Activated T-helper 1 cell treated with anti-CD3 and anti-CD28 coated beads, Interleukin-12 subunit alpha, Interleukin-12 subunit beta, Interleukin-2, Interleukin-4 antibody, amounts not matched to agents 30 ng/mL and 10 ng/mL and 1 ng/mL, durations not matched to agents 14 hours and 24 hours and 36 hours (primary cell): Measurements from ENCODE around the gene RFX8. TPM values are rescaled to one million over a fixed set of nuclear protein-coding genes. Genes with fewer than 3 reads are reported as not detected.
A peak's percentile ranks its signal among the peaks of the same experiment; 100 is the strongest.

Experiments used
- DNase-seq: peaks from one replicate; pipeline ENCODE4 v3.0.0; 2021; ENCODE audit warnings: low spot score
- H3K27ac Mint-ChIP-seq: one replicate; pipeline ENCODE4 v1.8.0; 2021; ENCODE audit warnings: mild to moderate bottlenecking, mixed read lengths
- H3K27me3 Mint-ChIP-seq: one replicate; pipeline ENCODE4 v1.8.0; 2022; ENCODE audit warnings: mild to moderate bottlenecking, moderate library complexity, mixed read lengths; ENCODE audit not compliant: insufficient read depth
- H3K36me3 Mint-ChIP-seq: one replicate; pipeline ENCODE4 v1.8.0; 2021; ENCODE audit warnings: low read depth, mixed read lengths
- H3K4me1 Mint-ChIP-seq: one replicate; pipeline ENCODE4 v1.8.0; 2021; ENCODE audit warnings: low read depth, mixed read lengths
- H3K4me3 Mint-ChIP-seq: one replicate; pipeline ENCODE4 v1.8.0; 2021; ENCODE audit warnings: mild to moderate bottlenecking, moderate library complexity, mixed read lengths
- H3K9me3 Mint-ChIP-seq: one replicate; pipeline ENCODE4 v1.8.0; 2021; ENCODE audit warnings: mixed read lengths
- intact Hi-C: fragments of 100-400 bp; cut with micrococcal nuclease; formaldehyde crosslinking; loops from one replicate; pipeline ENCODE4 v1.15.1; 2024
- total RNA-seq: library from RNA; stranded (reverse); gene quantifications from 2 replicates; pipeline ENCODE4 v1.2.3, GENCODE V29; 2022

RFX8 gene
- total RNA-seq, 1 donor from 2014 or later, result 0.78 TPM

GRCh38 chr2:101375653-101376052 is 99.3 kb downstream of the RFX8 start:
- intact Hi-C loops, result no loop called here
- peaks cover 15% of the 10 kb centered on the region for H3K27me3 Mint-ChIP-seq
- peaks cover 7% of the 10 kb centered on the region for H3K36me3 Mint-ChIP-seq
- peaks cover 10% of the 10 kb centered on the region for H3K4me1 Mint-ChIP-seq
- no peak for DNase-seq
- H3K9me3 Mint-ChIP-seq, result peaks cover 13% of the 10 kb centered on the region
- no peak overlapping the region for H3K27ac Mint-ChIP-seq
- no peak overlapping the region for H3K4me3 Mint-ChIP-seq

DNA sequence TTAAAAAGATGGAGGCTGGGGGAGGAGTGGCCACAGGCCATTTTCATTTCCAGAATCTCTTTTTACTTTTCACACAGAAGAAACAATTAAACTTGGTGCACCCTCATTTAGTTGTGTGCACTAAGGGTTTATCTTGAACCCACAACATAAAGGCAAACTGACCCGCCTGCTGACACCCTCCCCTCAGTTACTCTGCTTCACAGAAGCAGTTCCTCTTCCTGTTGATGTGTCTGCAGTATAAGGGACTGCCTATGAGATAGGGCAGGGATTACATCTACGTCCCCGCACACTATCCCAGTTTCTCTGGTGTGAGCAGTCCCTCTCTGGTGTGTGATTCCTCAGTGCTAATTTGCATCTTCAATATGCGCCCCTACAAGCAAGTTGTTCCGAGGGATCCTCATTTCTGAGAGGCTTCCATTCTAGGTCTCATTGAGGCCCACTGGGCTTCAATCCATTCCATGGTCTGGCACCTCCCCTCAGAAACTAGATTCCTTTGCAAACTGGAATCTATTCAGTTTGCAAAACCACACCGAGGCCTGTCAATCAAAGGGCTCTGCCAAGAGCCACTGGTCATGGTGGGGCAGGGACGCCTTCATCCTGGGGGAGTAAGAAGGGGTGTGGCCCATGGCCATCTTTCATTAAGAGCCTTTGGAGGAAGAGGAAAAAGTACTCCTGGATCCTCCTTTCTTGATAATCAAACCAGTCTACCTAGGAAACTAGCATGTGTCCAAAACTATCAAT is 99.9 kb downstream of the RFX8 start:
- intact Hi-C loops, result no loop called here
- Mint-ChIP-seq H3K9me3 (peaks cover 13% of the 10 kb centered on the region), H3K4me3 (no peak overlapping the region), H3K4me1 (peaks cover 10% of the 10 kb centered on the region), H3K27me3 (peaks cover 13% of the 10 kb centered on the region), H3K27ac (no peak overlapping the region), H3K36me3 (peaks cover 7% of the 10 kb centered on the region)
- no peak for DNase-seq

DNA sequence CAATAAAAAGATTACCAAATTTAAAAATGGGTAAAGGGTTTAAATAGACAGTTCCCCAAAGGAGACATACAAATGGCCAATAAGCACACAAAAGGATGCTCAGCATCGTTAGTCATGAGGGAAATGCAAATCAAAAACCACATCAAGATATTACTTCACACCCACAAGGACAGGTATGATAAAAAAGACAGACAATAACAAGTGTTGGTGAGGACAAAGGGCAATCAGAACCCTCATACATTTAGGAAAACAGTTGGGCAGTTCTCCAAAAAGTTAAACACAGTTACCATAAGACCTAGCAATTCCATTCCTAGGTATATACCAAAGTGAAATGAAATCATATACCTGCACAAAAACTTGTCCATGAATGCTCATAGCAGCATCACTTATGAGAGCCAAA is 102.1 kb downstream of the RFX8 start:
- H3K4me1 Mint-ChIP-seq, result peaks cover 10% of the 10 kb centered on the region

GRCh38 chr2:101371636-101372035 is 103.3 kb downstream of the RFX8 start:
- Mint-ChIP-seq H3K36me3 (peaks cover 7% of the 10 kb centered on the region), H3K9me3 (peaks cover 13% of the 10 kb centered on the region), H3K4me3 (no peak overlapping the region), H3K27ac (no peak overlapping the region), H3K27me3 (peaks cover 6% of the 10 kb centered on the region), H3K4me1 (peaks cover 10% of the 10 kb centered on the region)
- intact Hi-C loops, result no loop called here
- no peak for DNase-seq

More for the DNA sequence above, 102.1 kb downstream of the RFX8 start:
- peaks cover 7% of the 10 kb centered on the region for H3K36me3 Mint-ChIP-seq
- peaks cover 3% of the 10 kb centered on the region for H3K27me3 Mint-ChIP-seq
- H3K9me3 Mint-ChIP-seq, result peaks cover 13% of the 10 kb centered on the region
- H3K27ac Mint-ChIP-seq, result no peak overlapping the region
- DNase-seq, result no peak
- intact Hi-C loops, result no loop called here
- no peak overlapping the region for H3K4me3 Mint-ChIP-seq

GRCh38 chr2:101369100-101369499 is 105.8 kb downstream of the RFX8 start:
- Mint-ChIP-seq H3K27me3 (peaks cover 15% of the 10 kb centered on the region), H3K4me1 (no peaks in the 10 kb centered on the region), H3K4me3 (no peak overlapping the region), H3K36me3 (peaks cover 7% of the 10 kb centered on the region), H3K27ac (no peak overlapping the region), H3K9me3 (peaks cover 13% of the 10 kb centered on the region)
- intact Hi-C loops, result no loop called here
- no peak for DNase-seq

GRCh38 chr2:101368376-101368775 is 106.5 kb downstream of the RFX8 start:
- peaks cover 7% of the 10 kb centered on the region for H3K36me3 Mint-ChIP-seq
- no peak overlapping the region for H3K27ac Mint-ChIP-seq

GRCh38 chr2:101367508-101367907 is 107.4 kb downstream of the RFX8 start:
- peaks cover 4% of the 10 kb centered on the region for H3K36me3 Mint-ChIP-seq
- DNase-seq, result no peak
- no peak overlapping the region for H3K27ac Mint-ChIP-seq
- H3K4me3 Mint-ChIP-seq, result no peak overlapping the region
- intact Hi-C loops, result no loop called here
- H3K27me3 Mint-ChIP-seq, result peaks cover 15% of the 10 kb centered on the region
- H3K9me3 Mint-ChIP-seq, result peaks cover 3% of the 10 kb centered on the region
- peaks cover 3% of the 10 kb centered on the region for H3K4me1 Mint-ChIP-seq

More at GRCh38 chr2:101368376-101368775, 106.5 kb downstream of the RFX8 start:
- H3K4me1 Mint-ChIP-seq, result no peaks in the 10 kb centered on the region
- peaks cover 15% of the 10 kb centered on the region for H3K27me3 Mint-ChIP-seq
- intact Hi-C loops, result no loop called here
- peaks cover 12% of the 10 kb centered on the region for H3K9me3 Mint-ChIP-seq
- DNase-seq, result no peak
- H3K4me3 Mint-ChIP-seq, result no peak overlapping the region

DNA sequence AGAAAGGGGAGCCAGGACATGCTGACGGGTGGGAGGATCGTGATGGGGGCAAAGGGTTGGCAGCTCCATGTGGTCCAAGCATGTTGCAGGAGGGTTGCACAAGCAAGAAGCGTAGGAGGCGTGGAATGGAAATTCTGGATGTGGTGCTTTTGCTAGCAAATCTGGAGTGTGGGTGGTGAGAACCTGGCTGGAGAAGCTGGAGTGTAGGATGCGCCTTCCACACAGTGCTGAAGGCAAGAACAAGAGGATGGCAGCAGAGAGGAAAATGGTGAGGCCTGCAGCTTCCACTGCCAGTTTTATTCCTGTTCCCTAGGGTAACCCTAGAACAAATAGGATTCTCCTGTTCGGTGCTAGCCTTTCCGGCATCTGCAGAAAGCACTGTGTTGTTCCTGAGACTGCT is 110.0 kb downstream of the RFX8 start:
- peaks cover 12% of the 10 kb centered on the region for H3K27me3 Mint-ChIP-seq
- DNase-seq, result no peak
- intact Hi-C loops, result no loop called here
- no peaks in the 10 kb centered on the region for H3K9me3 Mint-ChIP-seq
- peaks cover 29% of the 10 kb centered on the region for H3K4me1 Mint-ChIP-seq
- no peaks in the 10 kb centered on the region for H3K36me3 Mint-ChIP-seq
- no peak overlapping the region for H3K4me3 Mint-ChIP-seq
- no peak overlapping the region for H3K27ac Mint-ChIP-seq

DNA sequence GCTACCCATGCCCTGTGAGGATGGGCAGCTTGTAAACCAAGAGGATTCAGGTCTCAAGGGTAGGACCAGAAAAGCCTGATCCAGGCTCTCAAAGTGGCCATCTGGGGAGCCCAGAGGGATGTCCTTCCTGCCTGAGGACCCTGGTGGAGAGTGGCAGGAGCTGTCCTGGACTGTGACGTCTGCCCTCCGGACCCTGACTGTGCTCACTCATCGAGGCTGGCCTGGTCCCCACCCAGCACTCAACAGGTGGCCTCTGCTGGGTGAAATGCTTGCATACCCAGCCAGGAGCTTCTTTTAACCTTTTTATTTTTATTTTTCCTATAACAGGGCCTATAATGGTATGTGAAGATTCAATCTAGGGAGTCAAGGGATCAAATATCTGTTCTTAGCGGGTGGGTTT is 112.1 kb downstream of the RFX8 start:
- peaks cover 12% of the 10 kb centered on the region for H3K27me3 Mint-ChIP-seq
- intact Hi-C loops, result no loop called here
- no peak for DNase-seq
- no peak overlapping the region for H3K27ac Mint-ChIP-seq
- no peak overlapping the region for H3K4me3 Mint-ChIP-seq
- H3K4me1 Mint-ChIP-seq, result peaks cover 32% of the 10 kb centered on the region
- H3K36me3 Mint-ChIP-seq, result no peaks in the 10 kb centered on the region
- no peaks in the 10 kb centered on the region for H3K9me3 Mint-ChIP-seq

GRCh38 chr2:101362316-101362715 is 112.6 kb downstream of the RFX8 start:
- Mint-ChIP-seq H3K27ac (no peak overlapping the region), H3K9me3 (no peaks in the 10 kb centered on the region), H3K36me3 (no peaks in the 10 kb centered on the region), H3K27me3 (peaks cover 12% of the 10 kb centered on the region), H3K4me1 (peaks cover 32% of the 10 kb centered on the region), H3K4me3 (no peak overlapping the region)
- intact Hi-C loops, result no loop called here
- DNase-seq, result no peak

DNA sequence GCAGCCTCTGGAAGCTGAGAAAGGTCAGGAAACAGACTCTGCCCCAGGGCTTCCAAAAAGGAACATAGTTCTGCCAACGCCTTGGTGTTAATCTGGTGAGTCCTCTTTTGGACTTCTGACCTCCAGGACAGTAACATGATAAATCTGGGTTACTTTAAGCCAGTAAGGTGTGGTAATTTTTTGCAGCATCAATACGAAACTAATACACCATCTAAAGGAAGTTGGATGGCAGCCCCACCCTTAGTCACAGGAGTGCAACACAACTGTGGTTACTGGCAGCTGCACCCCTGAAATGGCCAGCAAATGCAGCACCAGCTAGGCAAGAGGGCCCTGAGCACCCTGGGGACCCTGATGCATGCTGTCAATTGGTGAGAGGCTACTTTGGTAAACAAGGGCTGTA is 113.4 kb downstream of the RFX8 start:
- intact Hi-C loops, result no loop called here
- peaks cover 32% of the 10 kb centered on the region for H3K4me1 Mint-ChIP-seq
- no peaks in the 10 kb centered on the region for H3K9me3 Mint-ChIP-seq
- DNase-seq, result peak; percentile 21
- H3K27me3 Mint-ChIP-seq, result peaks cover 9% of the 10 kb centered on the region
- H3K4me3 Mint-ChIP-seq, result no peak overlapping the region
- no peaks in the 10 kb centered on the region for H3K36me3 Mint-ChIP-seq
- no peak overlapping the region for H3K27ac Mint-ChIP-seq

DNA sequence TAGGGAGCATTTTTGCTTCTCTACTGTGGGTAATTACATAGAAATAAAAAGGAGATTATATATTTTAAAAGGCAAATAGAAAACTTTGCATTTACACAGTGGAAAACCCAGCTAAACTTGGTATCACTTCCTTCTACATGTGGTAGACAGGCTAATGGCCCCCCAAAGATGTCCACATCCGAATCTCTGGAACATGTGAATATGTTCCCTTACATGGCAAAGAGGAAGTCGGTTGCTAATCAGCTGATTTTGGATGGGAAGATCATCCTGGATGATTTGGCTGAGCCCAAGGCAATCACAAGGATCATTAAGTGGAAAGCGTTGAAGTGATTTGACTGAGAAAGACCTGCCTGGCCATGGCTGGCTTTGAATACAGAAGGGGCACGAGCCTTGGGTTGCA is 113.8 kb downstream of the RFX8 start:
- H3K4me1 Mint-ChIP-seq, result peaks cover 32% of the 10 kb centered on the region
- no peaks in the 10 kb centered on the region for H3K9me3 Mint-ChIP-seq
- DNase-seq, result no peak
- intact Hi-C loops, result no loop called here
- no peak overlapping the region for H3K27ac Mint-ChIP-seq
- no peak overlapping the region for H3K4me3 Mint-ChIP-seq
- no peaks in the 10 kb centered on the region for H3K36me3 Mint-ChIP-seq
- H3K27me3 Mint-ChIP-seq, result peaks cover 7% of the 10 kb centered on the region

DNA sequence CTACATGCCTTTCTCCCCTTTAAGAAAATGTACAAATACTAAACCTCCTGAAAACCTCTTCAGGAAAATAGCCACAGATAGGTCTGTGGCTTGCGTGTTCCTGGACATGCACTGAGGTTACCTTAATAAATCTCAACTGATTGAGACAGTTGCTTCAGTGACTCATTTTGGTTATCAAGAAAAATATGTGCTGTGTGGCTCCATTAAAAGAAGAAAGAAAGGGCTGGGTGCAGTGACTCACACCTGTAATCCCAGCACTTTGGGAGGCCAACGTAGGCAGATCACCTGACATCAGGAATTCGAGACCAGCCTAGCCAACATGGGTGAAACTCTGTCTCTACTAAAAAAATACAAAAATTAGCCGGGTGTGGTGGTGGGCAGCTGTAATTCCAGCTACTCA is 114.7 kb downstream of the RFX8 start:
- H3K36me3 Mint-ChIP-seq, result no peaks in the 10 kb centered on the region
- DNase-seq, result no peak
- no peaks in the 10 kb centered on the region for H3K9me3 Mint-ChIP-seq
- peaks cover 3% of the 10 kb centered on the region for H3K27me3 Mint-ChIP-seq
- H3K4me3 Mint-ChIP-seq, result no peak overlapping the region
- H3K4me1 Mint-ChIP-seq, result peaks cover 32% of the 10 kb centered on the region
- H3K27ac Mint-ChIP-seq, result no peak overlapping the region
- intact Hi-C loops, result no loop called here
